ENCODE measurements around the gene ODF4.
"Not testable (repeated sequence)": the region's sequence is repeated elsewhere in the genome, so short reads cannot be mapped to it uniquely, and the experiment has no call there.

Gene ODF4

DNA sequence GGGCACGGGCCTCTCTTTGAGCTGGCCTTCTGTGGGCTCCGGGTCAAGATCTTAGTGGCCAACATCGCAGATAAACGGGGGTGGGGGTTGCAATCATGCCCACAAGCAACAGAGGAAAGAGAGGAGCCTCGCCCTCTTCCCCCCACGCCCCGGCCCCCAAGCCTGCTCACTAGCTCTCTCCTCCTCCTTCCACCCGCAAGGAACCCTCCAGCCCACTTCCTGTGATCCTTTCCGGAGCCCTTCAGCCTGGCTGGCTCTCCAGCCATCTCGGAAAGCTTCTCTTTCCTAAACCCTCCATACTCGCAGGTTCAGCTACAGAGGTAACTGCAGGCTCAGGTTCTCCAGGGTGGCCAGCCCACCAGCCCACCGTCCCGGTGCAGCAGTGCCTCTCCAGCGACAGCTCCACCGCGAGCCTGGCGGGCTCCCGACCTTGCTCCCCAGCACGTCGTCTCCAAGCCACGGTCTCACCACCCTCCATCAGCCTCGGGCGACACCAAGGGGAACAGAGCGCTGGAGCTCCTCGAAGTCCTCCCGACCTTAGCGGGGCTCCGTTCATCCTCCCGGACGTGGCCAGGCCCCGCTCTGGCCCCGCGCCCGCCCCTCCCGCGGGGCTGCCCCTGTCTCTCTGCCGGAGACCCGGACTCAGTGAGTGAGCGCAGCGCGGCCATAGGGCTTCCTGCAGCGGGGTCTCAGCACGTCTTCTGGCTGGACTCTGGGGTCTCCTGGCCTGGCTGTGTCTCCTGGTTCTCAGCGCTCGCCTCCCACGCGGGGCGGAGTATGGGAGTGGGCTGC lies 12.9 kb upstream of the ODF4 start:
- DNase-seq (ENCODE audit: low spot score): no peak

DNA sequence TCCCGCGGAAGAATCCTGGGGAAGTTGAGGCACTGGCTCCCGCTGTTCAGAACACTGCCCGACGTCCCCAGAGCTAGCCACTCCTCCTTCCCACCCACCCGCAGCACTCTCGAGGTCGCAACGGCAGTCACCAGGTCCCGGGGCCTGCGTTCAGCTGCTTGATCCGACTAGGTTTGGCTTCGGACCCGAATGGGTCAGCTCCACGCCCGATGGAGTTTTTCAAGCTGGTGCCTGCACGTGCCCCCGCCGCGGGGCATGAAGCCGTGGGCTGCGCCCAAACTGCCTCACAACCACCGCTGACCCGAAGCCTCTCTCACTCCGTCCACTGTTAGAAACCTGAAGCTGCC lies 12.4 kb upstream of the ODF4 start:
- no peak for DNase-seq (ENCODE audit: low spot score)

DNA sequence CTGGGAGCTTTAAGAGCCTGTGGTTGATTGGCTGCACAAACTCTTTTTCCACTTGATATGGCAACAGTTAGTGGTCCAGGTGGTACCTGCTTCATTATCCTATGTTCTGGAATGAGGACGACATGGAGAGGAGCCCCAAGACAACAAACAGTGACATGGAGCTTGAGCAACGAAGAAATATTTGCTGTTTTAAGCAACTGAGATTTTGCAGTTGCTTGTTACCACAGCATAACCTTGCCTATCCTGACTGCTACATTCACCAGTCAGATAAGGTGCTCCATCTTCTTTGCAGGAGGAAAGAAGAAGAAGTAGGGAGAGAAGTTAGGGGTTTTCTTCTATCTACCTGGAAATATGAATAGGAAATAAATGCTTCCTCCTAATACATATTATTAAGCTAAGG lies 7.5 kb upstream of the ODF4 start:
- DNase-seq (ENCODE audit: low spot score): no peak

DNA sequence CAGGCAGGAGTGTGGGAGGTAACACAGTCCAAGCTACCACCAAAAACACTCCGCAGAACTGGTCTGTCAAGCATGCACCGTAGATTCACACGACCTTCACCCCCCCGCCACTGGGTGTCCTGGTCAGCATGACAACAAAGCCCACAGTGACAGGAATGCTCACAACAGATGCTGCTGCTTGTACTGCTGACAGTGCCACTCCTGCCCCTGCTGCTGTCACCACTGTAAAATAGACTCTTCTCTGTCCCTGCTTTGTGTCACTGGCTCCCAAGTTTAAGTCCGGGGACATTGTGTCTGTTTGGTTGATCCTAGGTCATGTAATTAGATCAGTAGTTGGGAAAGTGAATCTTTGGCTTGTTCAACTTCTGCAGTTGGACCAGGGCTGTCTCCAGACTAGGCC lies 7.0 kb upstream of the ODF4 start:
- no peak for DNase-seq (ENCODE audit: low spot score)

DNA sequence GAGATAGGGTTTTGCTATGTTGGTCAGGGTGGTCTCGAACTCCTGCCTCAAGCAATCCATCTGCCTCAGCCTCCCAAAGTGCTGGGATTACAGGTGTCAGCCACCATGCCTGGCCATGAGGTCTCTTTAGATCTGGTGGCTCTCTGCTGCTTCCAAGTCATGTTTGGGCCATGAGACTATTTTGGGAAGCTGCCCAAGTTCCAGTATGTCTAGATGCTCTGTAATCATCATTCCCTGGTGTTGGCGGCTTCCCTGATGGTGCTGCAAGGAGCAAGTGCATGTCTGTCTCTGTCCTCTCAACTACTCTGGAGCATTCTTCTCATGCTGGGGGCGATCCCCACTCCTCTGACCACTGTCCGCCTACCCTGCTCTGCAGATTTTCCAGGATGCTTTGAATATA lies 6.4 kb upstream of the ODF4 start:
- no peak for DNase-seq (ENCODE audit: low spot score)

DNA sequence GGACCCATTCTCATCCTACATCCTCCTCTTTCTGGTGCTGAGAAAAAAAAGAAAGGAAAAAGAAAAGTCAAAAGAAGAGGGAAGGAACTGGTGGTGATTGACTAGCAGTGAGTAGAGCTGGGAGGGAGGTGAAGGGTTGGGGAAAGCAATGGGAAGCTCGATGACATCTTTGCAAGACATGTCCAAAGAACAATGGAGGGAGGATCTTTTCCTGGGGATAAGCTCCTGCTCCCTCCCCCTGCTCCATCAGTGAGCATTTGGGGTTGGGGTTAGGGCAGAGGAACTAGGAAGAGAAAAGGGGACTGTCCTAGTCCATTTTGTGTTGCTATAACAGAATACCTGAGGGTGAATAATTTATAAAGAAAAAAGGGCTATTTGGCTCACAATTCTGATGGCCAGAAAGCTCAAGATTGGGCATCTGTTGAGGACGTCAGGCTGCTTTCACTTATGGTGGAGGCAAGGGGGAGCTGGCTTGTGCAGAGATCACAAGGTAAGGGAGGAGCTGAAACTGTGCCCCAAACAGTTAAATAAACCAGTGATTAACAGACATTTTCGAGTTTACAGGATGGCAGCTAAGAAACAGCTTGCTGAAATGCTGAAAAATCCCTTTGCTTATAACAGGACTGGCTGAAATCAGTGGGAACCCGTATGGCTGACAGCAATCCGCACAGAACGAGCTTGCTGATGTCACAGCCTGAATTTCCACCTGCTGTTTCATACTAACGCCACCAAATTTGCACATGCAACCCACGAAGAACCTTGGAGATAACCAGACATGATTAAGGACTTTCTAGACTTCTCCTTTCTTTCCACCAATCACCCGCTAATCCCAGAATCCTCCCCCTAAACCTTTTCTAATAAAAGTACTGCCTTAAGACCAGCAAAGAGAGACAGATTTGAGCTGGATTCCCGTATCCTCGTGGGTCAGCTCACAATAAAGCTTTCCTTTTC lies 1.6 kb upstream of the ODF4 start:
- no peak for DNase-seq (ENCODE audit: low spot score)

DNA sequence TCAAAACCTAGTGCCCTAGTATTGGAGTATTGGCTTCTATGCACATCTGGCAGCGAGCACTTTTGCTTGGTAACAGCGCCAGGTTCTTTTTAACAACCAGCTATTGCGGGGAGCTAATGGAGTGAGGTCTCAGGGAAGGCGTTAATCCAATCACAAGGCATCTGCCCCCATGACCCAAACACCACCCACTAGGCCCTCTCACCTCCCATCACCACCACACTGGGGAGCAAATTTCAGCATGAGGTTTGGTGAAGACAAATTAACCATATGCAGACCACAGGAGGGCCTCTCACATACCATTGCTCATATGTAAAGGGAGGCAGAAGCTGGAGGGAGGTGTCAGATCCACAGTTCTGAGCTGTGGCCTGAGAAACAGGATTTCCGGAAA lies 893 bp upstream of the ODF4 start:
- no peak for DNase-seq (ENCODE audit: low spot score)

DNA sequence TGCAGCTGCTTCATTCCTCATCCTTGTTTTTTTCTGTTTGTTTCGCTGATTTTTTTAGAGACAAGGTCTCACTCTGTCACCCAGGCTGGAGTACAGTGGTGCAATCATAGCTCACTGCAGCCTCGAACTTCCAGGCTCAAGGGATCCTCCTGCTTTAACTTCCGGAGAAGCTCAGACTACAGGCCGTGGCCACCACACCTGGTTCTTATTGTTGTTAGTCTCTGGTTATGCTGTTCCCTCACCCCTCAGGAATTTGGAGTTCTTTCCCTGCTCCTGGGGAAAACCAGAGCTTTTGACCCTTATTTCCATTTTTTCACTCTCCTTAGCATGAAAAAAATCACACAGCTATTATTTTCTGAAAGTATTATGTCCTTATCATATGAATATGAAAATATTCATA lies 1.8 kb downstream of the ODF4 start:
- DNase-seq (ENCODE audit: low spot score): no peak

DNA sequence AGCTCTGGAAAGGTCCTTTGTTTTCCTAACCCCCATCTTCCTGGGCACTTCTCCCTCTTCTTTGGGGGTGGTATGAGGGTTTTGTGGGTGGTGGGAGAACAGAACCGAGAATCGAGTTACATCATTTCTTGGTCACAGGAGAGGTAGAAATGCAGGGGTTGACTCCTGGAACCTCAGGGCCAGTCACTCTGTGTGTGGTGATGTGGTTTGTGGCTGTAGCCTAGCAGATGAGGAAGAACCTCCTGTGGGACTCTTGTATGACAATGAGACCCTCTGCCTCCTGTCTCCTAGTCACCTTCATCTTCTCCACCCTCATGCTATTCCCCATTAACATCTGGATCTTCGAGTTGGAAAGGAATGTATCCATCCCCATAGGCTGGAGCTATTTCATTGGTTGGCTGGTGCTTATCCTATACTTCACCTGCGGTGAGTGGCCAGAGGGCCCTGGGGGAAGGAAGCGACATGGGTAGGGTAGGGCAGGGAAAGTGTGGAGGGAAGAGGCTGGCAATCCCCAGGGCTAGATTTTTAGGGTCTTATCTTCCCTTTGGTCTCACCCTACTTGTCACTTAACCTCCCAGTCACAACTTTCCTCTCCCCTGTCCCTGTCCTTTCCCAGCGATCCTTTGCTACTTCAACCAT lies 5.5 kb downstream of the ODF4 start:
- no peak for DNase-seq (ENCODE audit: low spot score)

DNA sequence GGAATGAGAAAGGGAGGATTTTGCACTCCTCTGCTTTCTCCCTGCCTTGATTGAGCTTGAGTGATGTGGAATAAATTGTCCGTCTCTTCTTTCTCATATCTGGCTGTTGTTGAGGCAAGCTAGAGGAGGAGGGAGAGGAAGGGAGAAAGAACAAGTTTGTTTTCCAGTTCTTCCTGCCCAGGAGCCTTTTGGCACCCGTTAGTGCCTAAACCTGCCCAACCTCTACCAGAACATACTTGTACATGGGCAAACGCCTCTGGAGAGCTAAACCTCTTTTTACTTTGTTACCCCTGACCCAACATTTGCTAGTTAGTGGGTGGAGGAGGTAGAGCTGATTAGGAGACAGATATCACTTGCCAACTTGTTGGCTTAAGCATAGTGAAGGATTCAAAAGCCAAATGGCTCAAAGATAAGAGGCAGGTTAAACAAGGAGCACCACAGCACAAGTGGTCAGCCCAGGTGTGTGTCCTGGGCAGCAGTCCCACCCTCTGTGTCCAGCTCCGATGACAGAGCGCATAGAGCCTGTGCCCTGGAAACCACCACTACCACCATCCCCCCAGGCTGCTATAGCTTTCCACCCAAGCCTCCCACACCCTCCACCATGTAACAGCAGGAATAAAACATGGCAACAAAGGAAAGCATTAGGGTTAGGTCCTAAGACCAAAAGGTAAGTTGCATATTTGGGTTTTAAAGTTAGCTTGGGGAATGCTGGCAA lies 6.5 kb downstream of the ODF4 start:
- DNase-seq (ENCODE audit: low spot score): no peak

DNA sequence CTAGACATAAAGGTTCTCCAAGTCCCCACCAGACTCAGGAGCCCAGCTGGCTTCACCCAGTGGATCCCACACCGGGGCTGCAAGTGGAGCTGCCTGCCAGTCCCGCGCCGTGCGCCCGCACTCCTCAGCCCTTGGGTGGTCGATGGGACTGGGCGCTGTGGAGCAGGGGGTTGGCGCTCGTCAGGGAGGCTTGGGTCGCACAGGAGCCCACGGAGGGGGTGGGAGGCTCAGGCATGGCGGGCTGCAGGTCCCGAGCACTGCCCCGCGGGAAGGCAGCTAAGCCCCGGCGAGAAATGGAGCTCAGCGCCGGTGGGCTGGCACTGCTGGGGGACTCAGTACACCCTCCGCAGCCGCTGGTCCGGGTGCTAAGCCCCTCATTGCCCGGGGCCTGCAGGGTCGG lies 7.4 kb downstream of the ODF4 start:
- not testable (repeated sequence) for DNase-seq (ENCODE audit: low spot score)

DNA sequence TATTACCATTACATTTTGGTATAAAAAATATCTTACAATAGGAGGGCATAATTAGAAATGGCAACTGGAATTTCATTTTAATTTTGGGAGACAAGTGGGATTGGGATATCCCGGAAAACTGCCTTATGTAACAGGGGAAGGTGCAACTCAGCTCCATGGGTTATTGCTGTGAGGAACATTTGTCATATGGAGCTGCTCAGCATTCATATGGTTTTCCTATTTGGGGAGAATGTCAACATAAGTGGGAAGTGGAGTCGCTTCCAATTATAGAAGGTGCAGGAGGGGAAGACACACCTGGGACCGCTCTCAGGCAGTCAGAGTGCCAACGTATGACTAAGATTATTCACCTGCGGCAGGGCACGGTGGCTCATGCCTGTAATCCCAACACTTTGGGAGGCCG lies 10.7 kb downstream of the ODF4 start:
- DNase-seq (ENCODE audit: low spot score): no peak

DNA sequence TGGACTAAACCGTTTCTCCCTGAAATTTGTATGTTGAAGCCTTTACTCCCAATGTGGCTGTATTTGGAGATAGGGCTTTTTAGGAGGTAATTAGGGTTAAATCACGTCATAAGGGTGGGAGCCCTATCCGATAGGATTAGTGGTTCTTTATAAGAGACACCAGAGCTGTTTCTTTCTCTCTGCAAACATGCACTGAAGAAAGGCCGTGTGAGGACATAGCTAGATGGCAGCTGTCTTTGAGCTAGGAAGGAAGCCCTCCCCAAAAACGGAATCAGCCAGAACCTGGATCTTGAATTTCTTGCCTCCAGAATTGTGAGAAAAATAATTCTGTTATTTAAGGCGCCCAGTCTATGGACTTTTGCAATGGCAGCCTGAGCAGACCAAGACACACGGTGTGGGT lies 14.1 kb downstream of the ODF4 start:
- DNase-seq (ENCODE audit: low spot score): no peak

DNA sequence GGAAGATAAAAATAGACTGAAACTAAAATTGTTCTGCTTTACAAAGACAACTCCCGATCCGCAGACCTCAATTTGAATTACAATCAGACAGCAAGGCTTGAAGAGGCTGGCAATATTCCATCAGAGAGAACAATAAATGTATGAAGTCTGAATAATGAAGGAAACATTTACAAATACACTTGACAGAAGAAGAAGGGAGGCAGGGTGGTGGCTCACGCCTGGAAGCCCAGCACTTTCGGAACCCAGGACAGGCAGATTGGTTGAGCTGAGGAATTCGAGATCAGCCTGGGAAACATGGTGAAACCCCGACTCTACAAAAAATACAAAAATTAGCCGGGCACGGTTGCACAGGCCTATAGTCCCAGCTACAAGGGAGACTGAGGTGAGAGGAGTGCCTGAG lies 14.6 kb downstream of the ODF4 start:
- DNase-seq (ENCODE audit: low spot score): no peak

DNA sequence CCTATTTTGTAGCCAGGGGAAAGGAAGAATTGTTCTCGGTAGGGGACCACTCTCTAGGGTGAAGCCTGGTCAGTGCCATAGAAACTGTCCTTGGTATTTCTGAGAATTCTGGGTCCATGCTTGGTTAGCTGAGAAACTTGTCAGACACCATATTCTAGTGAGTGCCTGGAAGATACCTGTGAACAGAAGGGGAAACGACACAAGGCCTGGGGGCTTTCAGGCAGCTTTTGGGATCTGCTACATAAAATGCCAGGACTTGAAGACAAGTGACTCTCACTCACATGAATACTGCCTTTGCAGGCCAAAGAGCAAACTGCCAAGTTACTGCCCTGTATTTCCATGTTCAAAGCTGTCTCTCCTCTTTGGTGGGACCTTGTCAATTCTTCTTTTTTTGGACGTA lies 18.3 kb downstream of the ODF4 start:
- DNase-seq (ENCODE audit: low spot score): no peak

DNA sequence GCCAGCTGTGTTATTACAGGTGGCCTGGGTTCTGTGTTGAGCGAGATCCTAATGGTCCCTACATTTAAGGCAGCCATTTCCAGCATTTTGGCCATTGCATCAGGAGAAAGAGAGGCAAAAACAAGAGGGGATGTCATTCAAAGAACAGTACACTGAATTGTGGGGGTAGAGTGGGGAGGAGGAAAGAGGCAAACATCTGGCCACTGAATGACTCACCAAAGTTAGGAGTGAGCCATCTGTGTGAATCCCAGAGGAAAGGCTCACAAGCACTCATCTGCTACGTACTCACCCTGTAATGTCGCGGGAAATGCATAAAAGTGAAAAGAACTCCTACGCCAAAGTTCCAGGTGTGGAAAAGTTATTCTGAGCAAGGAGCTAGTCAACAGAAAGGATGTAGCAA lies 20.1 kb downstream of the ODF4 start:
- DNase-seq (ENCODE audit: low spot score): no peak

DNA sequence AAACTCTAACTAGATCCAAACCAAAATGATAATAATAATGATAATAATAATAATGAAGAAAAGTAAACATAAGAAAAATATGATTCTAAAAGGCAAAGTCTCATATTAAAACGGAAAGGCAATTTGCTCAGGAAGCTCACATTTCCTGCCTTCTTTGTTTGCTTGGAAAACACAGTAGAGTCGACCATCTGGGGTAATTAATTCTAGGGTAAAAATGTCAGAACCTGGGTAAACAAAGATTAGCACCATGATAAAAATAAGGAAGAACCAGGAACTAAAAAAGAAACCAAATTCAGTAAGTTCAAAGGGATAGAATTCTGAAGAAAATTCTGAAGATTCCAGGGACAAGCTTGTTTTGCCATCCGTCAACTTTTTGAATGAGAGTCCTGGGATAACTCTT lies 20.6 kb downstream of the ODF4 start:
- no peak for DNase-seq (ENCODE audit: low spot score)

DNA sequence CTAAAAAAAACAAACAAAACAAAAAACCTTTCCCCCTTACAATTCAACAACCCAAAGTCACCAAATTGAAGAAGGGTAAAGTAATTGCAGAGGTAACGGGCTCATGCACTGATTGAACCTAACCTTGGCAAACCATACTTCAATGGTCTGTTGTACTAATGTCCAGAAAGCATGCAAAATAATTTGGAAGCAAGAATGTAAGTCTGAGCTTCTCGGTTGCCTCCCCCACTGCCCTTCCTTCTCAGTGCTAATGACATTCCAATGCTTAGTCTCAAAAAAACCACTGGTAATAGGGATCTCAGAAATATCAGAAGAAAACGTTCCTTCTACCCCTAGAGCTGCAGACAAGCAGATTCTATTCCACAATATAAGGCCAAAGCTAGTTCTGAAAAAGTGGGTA lies 21.1 kb downstream of the ODF4 start:
- DNase-seq (ENCODE audit: low spot score): no peak

DNA sequence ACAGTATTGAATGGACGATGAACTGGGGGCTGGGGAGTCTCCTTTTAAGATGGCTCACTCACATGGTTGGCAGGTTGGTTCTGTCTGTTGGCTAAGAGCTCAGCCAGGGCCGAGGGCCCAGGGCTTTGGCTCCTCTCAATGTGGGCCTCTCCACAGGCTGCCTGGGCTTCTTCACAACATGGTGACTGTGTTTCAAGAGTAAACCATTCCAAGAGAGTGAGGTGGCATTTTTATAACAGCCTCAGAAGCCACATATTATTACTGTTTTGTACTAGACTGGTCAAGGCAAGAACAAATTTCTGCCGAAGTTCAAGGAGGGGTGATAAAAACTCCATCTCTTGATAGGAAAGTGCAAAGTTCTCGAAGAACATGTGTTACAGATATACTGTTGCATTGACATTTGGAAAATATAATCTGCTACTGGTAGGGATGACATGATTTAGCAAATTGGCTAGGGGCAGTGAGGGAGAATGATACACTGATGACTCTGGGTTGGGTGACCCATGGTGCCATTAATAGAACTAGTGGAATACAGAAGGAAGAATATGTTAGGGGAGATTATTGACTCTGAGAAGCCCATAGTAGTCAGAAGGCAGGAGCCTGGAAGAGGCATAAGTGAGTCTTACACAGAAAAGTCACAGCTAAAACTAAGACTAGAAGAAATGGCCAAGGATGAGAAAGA lies 23.2 kb downstream of the ODF4 start:
- DNase-seq (ENCODE audit: low spot score): no peak

DNA sequence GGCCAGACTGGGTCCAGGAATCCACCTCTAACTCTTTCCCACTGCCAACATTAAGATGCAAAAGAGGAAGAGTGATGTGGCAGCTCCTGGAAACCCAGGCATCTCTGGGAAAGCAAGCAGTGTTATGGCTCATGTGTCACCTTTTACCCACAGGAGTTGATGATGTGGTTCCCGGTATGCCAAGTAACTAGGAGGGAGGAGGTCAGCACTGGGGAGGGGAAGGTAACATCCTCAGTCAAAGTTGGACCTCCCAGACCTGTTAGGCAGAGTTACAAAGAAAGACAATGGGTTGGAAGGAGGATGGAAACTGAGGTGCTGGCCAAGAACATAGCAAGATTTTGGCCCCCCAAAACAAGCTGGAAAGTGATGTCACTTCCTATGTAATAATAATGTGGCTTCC lies 25.5 kb downstream of the ODF4 start:
- DNase-seq (ENCODE audit: low spot score): no peak

DNA sequence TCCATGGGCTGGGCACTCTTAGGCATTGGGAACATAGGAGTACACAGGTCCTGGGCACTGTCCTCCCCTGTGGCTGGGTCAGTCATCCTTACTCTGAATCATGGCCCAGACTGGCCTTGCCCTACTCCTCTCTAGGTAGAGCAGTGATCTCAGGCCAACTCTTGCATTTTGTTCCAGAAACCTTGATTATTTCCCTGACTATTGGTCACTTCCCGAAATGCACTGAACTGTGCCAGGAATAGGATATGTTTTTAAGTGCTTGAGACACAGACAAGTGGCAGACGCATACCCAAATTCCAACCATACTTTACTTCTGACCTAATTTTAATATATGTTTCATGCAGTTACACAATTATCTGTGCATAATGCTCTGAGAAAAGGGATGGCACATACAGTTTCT lies 26.6 kb downstream of the ODF4 start:
- DNase-seq (ENCODE audit: low spot score): no peak

DNA sequence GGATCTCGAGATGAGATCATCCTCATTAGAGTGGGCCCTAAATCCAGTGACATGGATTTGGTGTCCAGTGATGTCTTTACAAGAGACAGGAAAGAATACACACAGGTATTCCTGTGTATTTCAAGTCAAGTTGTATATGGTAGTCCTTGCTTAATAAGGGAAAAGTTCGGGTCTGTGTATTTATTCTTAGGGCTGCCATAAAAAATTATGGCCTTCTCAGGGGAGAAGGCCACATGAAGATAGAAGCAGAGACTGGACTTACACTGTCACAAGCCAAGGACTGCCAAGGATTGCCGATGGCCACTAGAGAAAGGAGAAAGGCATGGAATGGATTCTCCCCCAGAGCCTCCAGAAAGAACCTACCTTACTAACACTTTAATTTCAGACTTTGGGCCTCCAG lies 28.6 kb downstream of the ODF4 start:
- no peak for DNase-seq (ENCODE audit: low spot score)
